ENCODE results near the gene CACNA1H. TPM values are rescaled to one million over a fixed set of nuclear protein-coding genes. Genes with fewer than 3 reads are reported as not detected.

Gene CACNA1H
- total RNA-seq, 1 donor from 2014 or later, result 0.17 TPM

DNA sequence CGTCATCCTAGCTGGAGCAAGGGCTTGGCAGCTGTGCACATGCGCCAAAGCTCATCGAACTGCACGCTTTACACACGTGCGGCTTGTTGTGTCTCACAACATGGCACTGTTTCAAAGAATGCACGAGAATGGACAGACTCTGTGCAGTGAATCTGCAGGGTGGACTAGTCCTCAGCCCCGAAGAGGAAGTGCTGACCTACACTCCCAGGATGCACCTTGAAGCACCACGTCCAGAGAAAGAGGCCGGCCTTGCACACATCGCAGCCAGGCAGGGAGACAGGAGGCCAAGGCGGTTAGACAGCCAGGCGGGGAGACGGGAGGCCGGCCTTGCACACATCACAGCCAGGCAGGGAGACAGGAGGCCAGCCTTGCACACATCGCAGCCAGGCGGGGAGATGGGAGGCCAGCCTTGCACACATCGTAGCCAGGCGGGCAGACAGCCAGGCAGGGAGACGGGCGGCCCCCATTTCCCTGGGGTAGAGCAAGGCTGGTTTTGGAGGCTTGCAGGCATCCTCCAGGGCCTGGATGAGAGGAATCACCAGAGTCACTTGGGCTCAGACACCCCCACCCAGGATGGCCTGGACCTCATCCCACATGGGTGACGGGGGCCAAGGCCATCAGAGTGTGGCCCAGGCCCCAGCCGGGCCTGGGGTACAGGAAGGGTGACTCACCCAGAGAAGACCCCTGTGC lies 9.0 kb upstream of the CACNA1H start:
- DNase-seq, result no peak

DNA sequence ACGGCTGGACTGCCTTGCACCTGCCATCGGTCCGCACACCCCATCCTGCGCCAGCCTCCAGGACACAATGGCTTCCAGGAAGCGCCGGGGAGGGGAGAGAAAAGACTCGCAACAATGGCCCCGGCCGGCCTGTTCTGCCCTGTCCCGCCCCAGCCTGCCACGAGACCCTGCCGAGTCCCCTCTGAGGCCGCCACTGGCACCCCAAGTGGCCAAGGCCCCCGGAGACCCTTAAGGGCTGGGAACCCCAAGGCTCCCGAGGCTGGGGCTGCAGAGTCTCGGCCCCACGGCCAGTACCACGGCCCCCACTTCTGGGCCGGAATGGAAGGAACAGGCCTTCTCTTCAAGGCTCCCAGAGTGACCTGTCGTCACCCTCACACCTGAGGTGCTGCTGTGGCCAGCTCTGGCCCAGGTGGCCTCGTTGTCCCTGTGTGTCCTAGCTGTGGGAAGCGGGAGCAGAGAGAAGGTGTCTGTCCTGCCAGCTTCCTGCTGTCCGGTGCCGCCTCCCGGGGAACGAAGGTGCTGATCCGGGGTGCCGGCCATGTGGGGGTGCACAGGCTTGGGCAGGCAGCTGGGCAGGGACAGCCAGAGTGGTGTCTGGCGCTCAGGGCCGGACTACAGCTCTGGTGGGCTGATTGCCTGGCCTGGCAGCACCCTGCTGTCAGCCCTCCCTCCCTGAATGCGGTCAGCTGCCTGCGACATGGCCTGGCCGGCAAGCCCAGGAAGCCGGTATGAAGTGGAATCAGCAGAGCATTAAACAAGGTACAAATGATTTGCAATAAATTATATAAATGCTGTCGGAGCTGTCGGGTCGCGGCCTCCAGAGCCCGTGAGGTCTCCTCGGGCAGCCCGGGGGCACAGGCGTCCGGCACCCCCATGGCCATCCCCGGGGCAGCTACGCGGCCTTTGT lies 8.2 kb upstream of the CACNA1H start:
- DNase-seq, result no peak

DNA sequence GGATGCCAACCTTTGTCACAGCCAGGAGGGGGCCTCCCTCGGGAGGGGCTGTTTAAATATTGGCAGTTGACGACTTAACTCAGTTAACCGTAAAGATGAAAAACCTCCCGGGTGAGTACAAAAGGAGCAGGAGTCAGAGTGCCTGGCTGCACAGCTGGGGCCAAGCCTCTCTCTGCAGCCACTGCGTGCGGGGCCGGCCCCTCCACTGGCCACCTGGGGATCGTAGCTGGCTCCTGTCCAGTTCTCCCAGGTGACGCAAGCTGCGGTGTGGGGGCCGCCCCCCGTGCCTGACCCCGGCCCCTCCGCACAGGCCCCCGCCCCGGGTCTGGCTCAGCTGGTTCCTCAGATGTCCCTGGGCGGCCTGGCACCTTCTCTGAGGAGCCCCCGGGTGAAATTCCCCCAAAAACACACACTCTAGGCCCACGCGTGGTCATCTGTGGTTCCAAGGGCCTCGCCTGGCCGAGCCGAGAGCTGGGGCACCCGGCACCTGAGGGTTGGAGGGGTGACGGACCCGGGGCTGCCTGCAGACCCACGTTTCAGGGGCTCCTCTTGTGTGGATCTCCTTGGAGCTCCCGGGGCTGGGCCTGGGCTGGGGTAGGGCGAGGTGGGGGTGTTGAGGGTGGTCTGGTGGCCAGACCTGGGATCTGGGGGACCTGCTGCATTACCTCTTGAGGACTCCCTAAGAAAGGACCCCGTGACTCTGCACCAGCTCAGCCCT lies 7.4 kb upstream of the CACNA1H start:
- no peak for DNase-seq

- no peak for DNase-seq
Observed at GRCh38 chr16:1146409-1146808, 6.5 kb upstream of the CACNA1H start.

- no peak for DNase-seq
Observed at GRCh38 chr16:1147027-1147426, 5.9 kb upstream of the CACNA1H start.

GRCh38 chr16:1149101-1149636 lies 3.7 kb upstream of the CACNA1H start:
- DNase-seq, result no peak

DNA sequence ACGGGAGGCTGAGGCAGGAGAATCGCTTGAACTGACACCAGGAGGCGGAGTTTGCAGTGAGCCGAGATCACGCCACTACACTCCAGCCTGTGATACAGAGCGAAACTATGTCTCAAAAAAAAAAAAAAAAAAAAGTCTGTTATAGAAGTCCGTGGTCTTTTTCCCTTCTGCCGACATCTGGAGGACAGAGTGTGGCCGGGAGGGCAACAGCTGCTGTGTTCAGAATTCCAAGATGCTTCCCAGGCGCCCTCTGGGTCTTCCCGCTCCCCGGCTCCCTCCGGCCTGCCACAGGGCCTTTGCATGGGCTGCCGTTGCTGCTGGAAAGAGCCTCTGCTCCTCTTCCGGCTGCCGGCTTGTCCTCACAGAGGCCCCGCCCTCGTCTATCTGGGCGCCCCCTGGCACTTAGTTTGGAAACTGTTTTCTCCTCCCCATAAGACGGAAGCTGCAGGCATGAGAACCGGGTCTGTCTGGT lies 2.4 kb upstream of the CACNA1H start:
- DNase-seq, result no peak

GRCh38 chr16:1151424-1152122 lies 1.3 kb upstream of the CACNA1H start:
- no peak for DNase-seq

DNA sequence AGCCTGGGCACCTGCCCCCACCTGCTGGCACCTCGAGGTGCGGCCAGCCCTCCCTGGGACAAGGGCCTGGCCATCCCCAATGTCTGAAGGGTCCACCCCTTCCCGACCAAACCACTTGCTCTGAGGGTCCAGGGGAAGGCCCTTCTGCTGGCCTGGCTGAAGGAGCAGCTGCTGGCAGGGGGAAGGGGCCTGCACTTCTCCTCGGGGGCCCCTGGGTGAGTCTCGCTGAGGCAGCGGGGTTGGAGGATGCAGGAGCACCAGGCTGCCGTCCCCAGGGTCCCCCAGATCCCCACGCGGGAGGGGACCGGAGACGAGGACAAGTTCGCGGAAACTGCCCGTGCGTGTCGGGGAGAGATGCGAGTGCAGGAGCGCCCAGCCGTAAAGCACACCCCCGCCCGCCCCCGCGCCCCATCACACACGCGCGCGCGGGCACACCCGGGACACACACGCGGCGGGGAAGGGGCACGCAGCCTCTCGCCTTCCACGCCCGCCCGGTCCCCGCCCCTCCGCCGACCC lies 725 bp upstream of the CACNA1H start:
- DNase-seq, result no peak

- no peak for DNase-seq
Observed at GRCh38 chr16:1153480-1154160, 714 bp downstream of the CACNA1H start.

GRCh38 chr16:1154291-1154886 lies 1.5 kb downstream of the CACNA1H start:
- no peak for DNase-seq

DNA sequence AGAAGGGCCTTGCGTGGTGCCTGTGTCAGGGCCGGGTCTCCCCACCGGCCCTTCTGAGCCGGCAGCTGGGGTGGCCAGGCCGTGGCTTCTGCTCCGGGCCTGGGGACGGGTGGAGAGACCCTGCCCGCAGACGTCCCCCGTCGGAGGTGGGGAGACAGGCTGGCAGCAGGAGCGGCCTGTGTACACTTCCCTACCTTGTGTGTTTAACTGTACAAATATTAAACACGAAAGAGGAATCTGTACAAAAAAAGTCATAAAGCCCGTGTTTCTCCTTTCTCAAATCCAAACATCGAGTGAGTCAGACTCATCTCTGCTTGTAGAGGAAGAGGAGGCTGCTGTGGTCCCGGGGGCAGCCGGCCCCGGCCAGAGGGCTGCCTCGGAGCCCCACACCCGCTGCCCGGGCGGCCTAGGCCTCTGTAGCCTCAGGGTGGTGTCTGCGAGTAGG lies 2.0 kb downstream of the CACNA1H start:
- DNase-seq, result no peak

- no peak for DNase-seq
Observed at GRCh38 chr16:1155353-1156054, 2.6 kb downstream of the CACNA1H start.

DNA sequence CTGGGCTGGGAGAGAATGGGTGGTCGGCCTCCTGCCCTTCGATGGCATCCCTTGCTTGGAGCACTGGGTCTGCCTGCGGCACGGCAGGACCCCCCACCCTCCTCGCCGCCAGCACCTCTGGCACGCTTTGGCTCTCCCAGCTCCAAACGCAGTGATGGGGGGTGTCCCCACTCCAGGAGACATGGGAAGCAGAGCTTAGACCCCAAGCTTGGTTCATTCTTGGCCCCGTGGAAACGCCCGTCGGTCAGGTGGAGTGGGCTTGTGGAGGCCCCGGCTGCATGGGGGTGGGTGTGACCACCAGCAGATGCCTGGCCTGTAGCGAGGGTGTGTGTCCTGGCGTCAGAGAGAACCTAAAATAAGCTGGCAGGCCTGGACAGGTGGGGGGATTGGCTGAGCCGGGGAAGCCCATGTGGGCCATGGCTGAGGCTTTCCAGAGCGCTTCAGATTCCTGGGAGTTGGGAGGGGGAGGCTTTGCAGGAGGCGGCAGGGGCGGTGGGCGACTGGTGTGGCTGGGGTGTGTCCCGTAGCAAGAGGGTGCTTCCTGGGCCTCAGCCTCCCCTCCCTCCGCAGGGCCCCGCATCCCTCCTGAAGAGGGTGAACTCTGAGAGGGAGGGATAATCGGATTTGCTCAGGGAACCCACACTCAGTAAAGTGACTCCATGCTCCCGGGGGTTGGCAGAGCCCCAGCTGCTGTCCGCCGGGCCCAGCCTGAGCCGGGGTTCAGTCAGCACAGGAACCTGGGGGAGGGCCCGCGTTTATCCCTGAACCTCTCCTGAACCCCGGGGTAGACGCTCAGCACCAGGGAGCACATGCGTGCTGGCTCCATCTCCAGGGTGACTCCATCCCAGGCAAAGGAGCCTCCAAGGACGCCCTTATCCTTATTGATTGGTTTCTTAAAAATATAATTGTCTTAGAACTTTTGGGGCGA lies 3.4 kb downstream of the CACNA1H start:
- DNase-seq, result no peak

GRCh38 chr16:1156983-1157638 lies 4.2 kb downstream of the CACNA1H start:
- no peak for DNase-seq

- no peak for DNase-seq
Observed at GRCh38 chr16:1157639-1158455, 4.9 kb downstream of the CACNA1H start.

DNA sequence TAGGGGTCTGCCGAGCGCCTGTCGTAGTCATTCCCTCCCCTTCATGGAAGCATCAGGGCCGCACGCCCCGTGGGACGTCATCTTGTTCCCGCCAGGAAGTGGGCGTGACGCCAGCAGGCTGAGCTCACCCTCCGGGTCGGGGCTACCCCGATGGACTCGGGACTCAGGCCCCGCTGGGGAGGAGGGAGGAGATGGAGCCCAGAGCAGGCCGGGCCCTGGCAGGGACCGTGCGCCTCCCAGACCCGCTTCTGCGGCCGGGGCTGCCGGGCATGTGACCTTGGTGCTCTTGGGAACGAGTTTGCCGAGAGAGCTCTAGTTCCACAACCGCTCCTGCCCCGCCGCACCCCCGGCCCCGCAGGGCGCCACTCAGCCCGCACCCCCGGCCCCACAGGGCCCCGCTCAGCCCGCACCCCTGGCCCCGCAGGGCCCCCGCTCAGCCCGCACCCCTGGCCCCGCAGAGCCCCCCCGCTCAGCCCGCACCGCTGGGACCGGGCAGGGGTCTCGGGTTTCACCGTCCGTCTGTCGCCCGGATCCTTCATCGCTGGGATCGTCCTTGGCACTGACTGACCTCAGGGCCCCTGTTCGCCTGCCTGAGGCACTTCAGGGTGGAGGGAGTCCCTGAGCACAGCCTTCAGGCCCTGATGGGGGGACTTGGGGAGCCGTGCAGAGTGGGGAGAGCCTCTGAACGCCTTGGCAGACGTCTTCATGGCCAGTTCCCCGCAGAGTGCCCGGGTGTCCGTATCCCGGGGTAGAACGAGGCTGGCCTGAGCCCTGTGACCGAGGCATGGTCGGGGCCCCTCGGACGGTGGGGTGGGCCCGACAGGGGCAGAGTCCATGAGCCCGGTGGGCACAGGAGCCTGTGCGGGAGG lies 5.8 kb downstream of the CACNA1H start:
- DNase-seq, result no peak
